ENCODE measurements around the gene MACROD2. TPM values are rescaled to one million over a fixed set of nuclear protein-coding genes. Genes with fewer than 3 reads are reported as not detected.

MACROD2 gene
- total RNA-seq, 1 experiment from 2014 or later, result 3.7 TPM

- H3K27me3 ChIP-seq (ENCODE audit: insufficient read depth, low read length), result no peaks in the 10 kb centered on the region
- BruUV-seq (replicated peaks), result no TSS peak
- ChIA-PET RAD21 (ENCODE audit: low non-redundant PET in 1 of 2, low total read pairs in 2 of 2, uncharacterized antibody in 2 of 2, unreplicated experiment in 2 of 2) (no interaction called here), CTCF (no interaction called here), POLR2A (no interaction called here)
- no peak overlapping the region for H3K4me2 ChIP-seq (ENCODE audit: low read length)
- no peak for TF ChIP-seq TCF7L2 (IDR thresholded peaks at IDR 0.05; ENCODE audit: borderline replicate concordance, extremely low read depth, insufficient read depth, insufficient read length)
- no peak for TF ChIP-seq SP1 (IDR thresholded peaks at IDR 0.05; ENCODE audit: low read depth)
- no peak for TF ChIP-seq REST (IDR thresholded peaks at IDR 0.05; ENCODE audit: low read depth)
- TF ChIP-seq MAX (IDR thresholded peaks at IDR 0.05), result no peak
- TF ChIP-seq CBX3 (IDR thresholded peaks at IDR 0.05; ENCODE audit: low read depth), result no peak
- H4K20me1 ChIP-seq (ENCODE audit: insufficient read depth), result no peaks in the 10 kb centered on the region
- no peak overlapping the region for H3K4me3 ChIP-seq (replicated peaks in 1 of 2; ENCODE audit: low read depth in 1 of 2, low read length in 2 of 2)
- H3K9me3 ChIP-seq (ENCODE audit: control insufficient read depth in 1 of 2, insufficient read depth in 1 of 2, low read depth in 1 of 2, low read length in 2 of 2), result no peaks in the 10 kb centered on the region; a peak in 2 of 4 replicates
- no peak overlapping the region for H3K9ac ChIP-seq (ENCODE audit: low read length)
- H3K36me3 ChIP-seq (ENCODE audit: control insufficient read depth in 1 of 2, insufficient read depth in 2 of 2, low read length in 2 of 2), result no peaks in the 10 kb centered on the region
- no peaks in the 10 kb centered on the region for H3K9me2 ChIP-seq (ENCODE audit: insufficient read depth)
- ATAC-seq (no peak), DNase-seq (ENCODE audit: low read depth, low spot score) (no peak)
- no peaks in the 10 kb centered on the region for H3K4me1 ChIP-seq (ENCODE audit: control insufficient read depth in 1 of 2, insufficient read depth in 2 of 2, low read length in 2 of 2)
- H3K27ac ChIP-seq (ENCODE audit: low read depth, low read length), result no peak overlapping the region
- intact Hi-C loops (cut with micrococcal nuclease), result no loop called here
- no peak overlapping the region for H2AFZ ChIP-seq (ENCODE audit: low read depth, low read length, poor library complexity, severe bottlenecking)
- no peaks in the 10 kb centered on the region for H3K79me2 ChIP-seq (ENCODE audit: insufficient read depth, low read length)
Measured at GRCh38 chr20:15806105-15806504, 1810.8 kb downstream of the MACROD2 start.

- Histone ChIP-seq H3K9me2 (ENCODE audit: insufficient read depth) (no peaks in the 10 kb centered on the region), H2AFZ (ENCODE audit: low read depth, low read length, poor library complexity, severe bottlenecking) (no peak overlapping the region), H3K4me2 (ENCODE audit: low read length) (no peak overlapping the region), H4K20me1 (ENCODE audit: insufficient read depth) (no peaks in the 10 kb centered on the region), H3K79me2 (ENCODE audit: insufficient read depth, low read length) (no peaks in the 10 kb centered on the region), H3K4me1 (ENCODE audit: control insufficient read depth in 1 of 2, insufficient read depth in 2 of 2, low read length in 2 of 2) (no peaks in the 10 kb centered on the region), H3K9ac (ENCODE audit: low read length) (no peak overlapping the region), H3K27me3 (ENCODE audit: insufficient read depth, low read length) (no peaks in the 10 kb centered on the region), H3K27ac (ENCODE audit: low read depth, low read length) (no peak overlapping the region), H3K36me3 (ENCODE audit: control insufficient read depth in 1 of 2, insufficient read depth in 2 of 2, low read length in 2 of 2) (no peaks in the 10 kb centered on the region), H3K9me3 (ENCODE audit: control insufficient read depth in 1 of 2, insufficient read depth in 1 of 2, low read depth in 1 of 2, low read length in 2 of 2) (peaks cover 0 to 5% of the 10 kb centered on the region in 2 experiments; a peak in 2 of 4 replicates), H3K4me3 (replicated peaks in 1 of 2; ENCODE audit: low read depth in 1 of 2, low read length in 2 of 2) (no peak overlapping the region)
- DNase-seq (ENCODE audit: low read depth, low spot score), result no peak
- ChIA-PET POLR2A (no interaction called here), RAD21 (ENCODE audit: low non-redundant PET in 1 of 2, low total read pairs in 2 of 2, uncharacterized antibody in 2 of 2, unreplicated experiment in 2 of 2) (no interaction called here), CTCF (no interaction called here)
- no TSS peak for BruUV-seq (replicated peaks)
- intact Hi-C loops (cut with micrococcal nuclease), result no loop called here
- no peak for ATAC-seq
- TF ChIP-seq CEBPB (IDR thresholded peaks at IDR 0.05; ENCODE audit: low read depth) (no peak), JUND (IDR thresholded peaks at IDR 0.05) (no peak), SRF (IDR thresholded peaks at IDR 0.05; ENCODE audit: low read depth) (no peak), EGR1 (IDR thresholded peaks at IDR 0.05; ENCODE audit: low read depth) (no peak), CTCF (IDR thresholded peaks at IDR 0.05 in 2 of 3, conservative IDR thresholded peaks at IDR 0.05 in 1 of 3; ENCODE audit: borderline replicate concordance in 1 of 3, insufficient read depth in 1 of 3, low read depth in 2 of 3, low read length in 2 of 3) (no peak), ZBTB33 (IDR thresholded peaks at IDR 0.05; ENCODE audit: extremely low read depth, insufficient replicate concordance, low read length) (no peak)
Measured at GRCh38 chr20:15807271-15807670, 1812.0 kb downstream of the MACROD2 start.

Data from HCT116 (cell line).